Thyroid gland (tissue), 4 donors: ENCODE data around the gene SDC4.

Experiments
- POLR2A ChIP-seq, 2 donors: fragments of 450-650 bp; IDR thresholded peaks; one replicate each; pipeline ENCODE4 v1.6.1; 2017; ENCODE audit warnings: antibody characterized with exemption in 2 of 2, mild to moderate bottlenecking in 2 of 2, moderate library complexity in 1 of 2
- TF ChIP-seq, protein P1 (sequence below), 6 experiments: fragments of 200-600 bp in 3 of 6; fragments of 450-650 bp in 3 of 6; sonication (generic) in 3 of 6; IDR thresholded peaks; one replicate each; pipeline ENCODE4 v1.5.1; 2016 to 2019; ENCODE audit warnings: antibody characterized with exemption in 6 of 6, mild to moderate bottlenecking in 2 of 6, inconsistent platforms in 1 of 6, moderate library complexity in 1 of 6

- TF ChIP-seq POLR2A (IDR thresholded peaks at IDR 0.05): no peak
- TF ChIP-seq, protein P1, sequence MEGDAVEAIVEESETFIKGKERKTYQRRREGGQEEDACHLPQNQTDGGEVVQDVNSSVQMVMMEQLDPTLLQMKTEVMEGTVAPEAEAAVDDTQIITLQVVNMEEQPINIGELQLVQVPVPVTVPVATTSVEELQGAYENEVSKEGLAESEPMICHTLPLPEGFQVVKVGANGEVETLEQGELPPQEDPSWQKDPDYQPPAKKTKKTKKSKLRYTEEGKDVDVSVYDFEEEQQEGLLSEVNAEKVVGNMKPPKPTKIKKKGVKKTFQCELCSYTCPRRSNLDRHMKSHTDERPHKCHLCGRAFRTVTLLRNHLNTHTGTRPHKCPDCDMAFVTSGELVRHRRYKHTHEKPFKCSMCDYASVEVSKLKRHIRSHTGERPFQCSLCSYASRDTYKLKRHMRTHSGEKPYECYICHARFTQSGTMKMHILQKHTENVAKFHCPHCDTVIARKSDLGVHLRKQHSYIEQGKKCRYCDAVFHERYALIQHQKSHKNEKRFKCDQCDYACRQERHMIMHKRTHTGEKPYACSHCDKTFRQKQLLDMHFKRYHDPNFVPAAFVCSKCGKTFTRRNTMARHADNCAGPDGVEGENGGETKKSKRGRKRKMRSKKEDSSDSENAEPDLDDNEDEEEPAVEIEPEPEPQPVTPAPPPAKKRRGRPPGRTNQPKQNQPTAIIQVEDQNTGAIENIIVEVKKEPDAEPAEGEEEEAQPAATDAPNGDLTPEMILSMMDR (IDR thresholded peaks at IDR 0.05): no peak
Measured at GRCh38 chr20:45339799-45340198, 8.4 kb downstream of the SDC4 start.
